T47D (cell line): ENCODE data around the gene GLB1L3.
"Not testable (repeated sequence)": the region's sequence is repeated elsewhere in the genome, so short reads cannot be mapped to it uniquely, and the experiment has no call there.

Experiments used
- DNase-seq, 2 experiments: peaks; one replicate each; pipeline versions ENCODE4 v3.0.0 to v3.0.0-alpha.2; 2011 to 2012; ENCODE audit warnings: low read depth in 1 of 2, low spot score in 1 of 2
- JUND ChIP-seq: IDR thresholded peaks from 2 replicates; pipeline ENCODE4 v1.6.1; 2012; ENCODE audit warnings: low read depth
- in situ Hi-C: cut with HindIII; loops from 2 replicates; pipeline ENCODE4 v1.10.0; 2016; ENCODE audit warnings: low sequenced_read_pairs, low pct_unique_long_range_greater_than_20kb

GLB1L3 gene

DNA sequence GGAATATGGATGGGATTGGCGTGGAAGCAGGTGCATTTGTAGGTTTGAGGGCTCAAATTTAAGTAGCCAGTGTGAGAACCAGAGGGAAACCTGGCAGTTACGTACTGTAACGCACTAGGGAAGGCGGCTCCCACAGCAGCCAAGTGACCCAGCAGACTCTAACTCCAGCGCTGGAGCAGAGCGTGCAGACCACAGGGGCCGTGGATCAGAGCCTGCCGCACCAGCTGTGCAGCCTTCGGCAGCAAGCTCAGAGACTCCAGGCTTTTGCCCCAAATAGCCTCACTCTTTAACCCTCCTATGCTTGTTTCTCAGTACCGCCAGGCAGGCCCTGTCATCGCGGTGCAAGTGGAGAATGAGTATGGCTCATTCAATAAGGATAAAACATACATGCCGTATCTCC is 12.3 kb downstream of the GLB1L3 start:
- TF ChIP-seq JUND = no peak
- in situ Hi-C loops = no loop called here
- no peak for DNase-seq

- TF ChIP-seq JUND = no peak
- DNase-seq = no peak
- in situ Hi-C loops = no loop called here
These were observed 13.0 kb downstream of the GLB1L3 start for GRCh38 chr11:134289167-134289566.

DNA sequence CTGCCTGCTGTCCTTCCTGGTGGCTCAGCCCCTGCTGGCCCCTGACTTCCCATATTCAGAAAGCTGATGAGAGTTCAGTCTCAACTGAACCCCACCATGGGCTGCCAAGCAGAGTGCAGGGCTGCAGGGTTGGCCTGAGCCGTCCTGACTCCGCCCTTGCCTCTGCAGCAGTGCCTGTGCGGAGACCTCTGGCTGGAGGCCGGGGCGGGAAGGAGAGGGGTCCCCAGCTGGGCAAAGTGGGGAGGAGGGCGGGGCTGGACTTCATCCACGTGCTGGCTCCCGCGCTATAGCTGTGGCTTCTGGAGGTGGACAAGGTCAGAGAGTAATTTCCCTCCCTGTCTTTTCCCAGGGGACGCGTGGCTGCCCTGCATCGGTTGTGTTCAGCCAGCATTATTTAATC is 13.6 kb downstream of the GLB1L3 start:
- TF ChIP-seq JUND = no peak
- in situ Hi-C loops = no loop called here
- no peak for DNase-seq

DNA sequence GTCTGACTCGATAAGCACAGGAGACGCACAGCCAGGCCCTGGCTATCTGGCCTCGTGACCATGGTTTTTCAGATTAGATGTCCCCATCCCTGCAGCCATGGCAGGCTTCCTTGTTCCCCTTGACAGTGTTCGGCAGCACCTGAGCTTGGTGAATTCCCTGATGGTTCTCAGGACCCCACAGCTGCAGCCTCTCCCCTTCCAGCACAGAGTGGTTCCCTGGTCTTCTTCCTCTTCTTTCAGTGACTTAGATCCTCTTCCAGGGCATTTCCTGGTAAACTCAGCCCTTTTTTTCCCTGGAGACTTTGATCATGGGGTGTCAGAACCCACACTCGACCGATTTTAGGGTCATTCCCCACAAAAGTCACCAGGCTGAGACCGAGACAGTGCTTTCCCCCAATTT is 14.5 kb downstream of the GLB1L3 start:
- TF ChIP-seq JUND = no peak
- in situ Hi-C loops = no loop called here
- no peak for DNase-seq

- in situ Hi-C loops = no loop called here
- no peak for DNase-seq
- TF ChIP-seq JUND = no peak
These were observed 15.0 kb downstream of the GLB1L3 start for GRCh38 chr11:134291196-134291595.

DNA sequence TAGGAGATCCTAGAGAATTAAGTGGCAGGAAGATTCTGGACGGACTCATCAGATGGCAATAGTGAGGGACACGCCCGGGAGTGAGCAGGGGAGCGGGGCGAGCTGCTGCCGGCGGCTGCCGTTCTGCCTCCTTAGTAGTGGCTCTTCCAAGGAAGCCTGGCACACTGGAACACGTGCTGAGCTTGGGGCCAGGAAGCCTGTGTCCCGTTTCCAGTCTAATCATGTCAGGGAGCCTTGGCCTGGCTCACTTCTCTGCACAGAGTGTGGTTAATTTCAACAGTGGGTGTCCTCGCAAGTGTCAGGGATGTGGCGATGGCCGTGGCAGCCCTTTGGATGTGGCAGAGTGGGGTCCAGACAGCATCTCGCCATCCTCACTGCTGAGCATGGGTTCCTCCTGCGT is 16.5 kb downstream of the GLB1L3 start:
- in situ Hi-C loops = no loop called here
- DNase-seq = no peak
- TF ChIP-seq JUND = no peak

DNA sequence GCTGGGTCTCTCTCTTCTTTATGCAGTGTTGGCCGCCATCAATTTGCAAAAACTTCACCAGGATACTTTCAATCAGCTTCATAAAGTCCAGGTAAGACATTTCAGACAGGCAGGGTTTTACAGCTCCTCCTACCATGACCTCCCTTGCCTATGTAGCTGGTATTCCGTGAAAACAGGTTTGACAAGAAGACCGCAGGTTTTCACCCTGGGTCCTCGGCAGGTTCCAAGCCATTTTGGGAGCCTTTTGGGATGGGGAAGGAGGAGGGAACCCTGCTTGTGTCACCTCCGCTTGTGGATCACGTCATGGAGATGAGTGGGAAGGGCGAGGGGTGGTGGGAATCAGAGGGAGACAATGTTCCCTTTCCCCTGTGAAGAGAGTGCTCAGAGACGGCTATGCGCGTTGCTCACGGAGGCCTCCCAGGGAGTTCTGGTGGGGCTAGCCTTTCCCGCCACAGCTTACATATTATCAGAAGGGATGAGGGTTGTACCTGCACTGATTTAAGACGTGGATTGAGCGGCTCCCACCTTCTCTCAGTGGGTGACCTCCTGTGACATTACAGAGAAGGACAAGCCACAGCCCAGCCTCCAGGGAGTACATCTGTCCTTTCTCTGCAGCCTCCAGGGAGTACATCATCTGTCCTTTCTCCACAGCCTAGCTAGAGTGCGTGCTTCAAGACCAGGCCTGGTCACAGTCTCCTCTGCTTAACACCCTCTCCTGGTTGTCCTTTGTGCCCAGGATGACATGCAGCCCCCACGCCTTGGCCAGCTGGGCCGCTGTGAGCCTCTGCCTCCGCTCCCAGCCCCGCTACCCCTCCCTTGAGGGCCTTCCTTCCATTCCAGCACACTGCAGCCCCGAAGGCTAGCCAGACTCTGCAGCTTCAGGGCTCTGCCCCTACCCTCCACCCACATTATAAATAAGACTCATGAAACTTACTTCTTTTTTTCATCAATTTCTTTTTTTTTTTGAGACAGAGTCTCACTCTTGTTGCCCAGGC is 17.2 kb downstream of the GLB1L3 start:
- no peak for TF ChIP-seq JUND
- peak; percentile 65 to 87 for DNase-seq
- in situ Hi-C loops = no loop called here

- no peak for DNase-seq
- in situ Hi-C loops = no loop called here
- no peak for TF ChIP-seq JUND
These were observed 18.5 kb downstream of the GLB1L3 start for GRCh38 chr11:134294664-134295063.

GRCh38 chr11:134312223-134312622 is 36.0 kb downstream of the GLB1L3 start:
- DNase-seq = no peak
- no peak for TF ChIP-seq JUND
- in situ Hi-C loops = no loop called here

DNA sequence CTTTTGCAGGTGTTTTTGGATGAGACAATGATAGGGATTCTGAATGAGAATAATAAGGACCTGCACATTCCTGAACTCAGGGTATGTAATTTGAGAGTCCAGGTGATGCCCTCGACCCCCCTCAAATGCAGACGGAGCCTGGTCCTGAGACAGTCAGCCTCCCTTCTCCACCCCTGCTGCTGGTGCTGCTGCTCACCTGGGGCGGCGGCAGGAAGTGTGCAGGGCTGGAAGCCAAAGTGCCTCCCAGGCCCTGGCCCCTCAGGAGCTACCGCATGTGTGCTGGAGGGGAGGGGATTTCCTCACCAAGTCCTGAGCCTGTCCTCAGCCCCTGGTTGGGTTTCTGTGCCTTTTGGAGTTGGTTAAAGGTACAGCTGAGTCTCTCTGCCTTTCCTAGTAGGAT is 36.6 kb downstream of the GLB1L3 start:
- in situ Hi-C loops = no loop called here
- no peak for DNase-seq
- no peak for TF ChIP-seq JUND

DNA sequence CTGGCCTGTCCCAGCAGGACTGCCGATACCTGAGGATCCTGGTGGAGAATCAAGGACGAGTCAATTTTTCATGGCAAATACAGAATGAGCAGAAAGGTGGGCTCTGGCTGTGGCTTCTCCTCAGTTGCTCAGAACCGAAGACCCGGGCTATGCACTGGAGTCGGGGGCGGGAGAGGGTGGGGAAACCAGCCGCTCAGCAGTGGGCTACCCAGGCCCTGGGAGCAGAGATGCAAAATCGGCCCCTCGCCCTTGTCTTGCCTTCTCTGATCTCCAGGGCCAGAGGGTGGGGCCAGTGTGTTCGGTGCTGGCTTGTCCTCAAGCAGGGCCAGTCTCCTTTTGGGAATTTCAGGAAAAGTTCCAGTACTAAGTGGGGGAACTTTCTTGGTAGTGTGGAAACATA is 37.2 kb downstream of the GLB1L3 start:
- TF ChIP-seq JUND = no peak
- in situ Hi-C loops = no loop called here
- DNase-seq = no peak

GRCh38 chr11:134313821-134314607 is 37.8 kb downstream of the GLB1L3 start:
- no peak for TF ChIP-seq JUND
- in situ Hi-C loops = no loop called here
- DNase-seq = no peak

GRCh38 chr11:134317103-134317502 is 40.9 kb downstream of the GLB1L3 start:
- in situ Hi-C loops = no loop called here
- TF ChIP-seq JUND = no peak
- no peak for DNase-seq

- DNase-seq, in situ Hi-C loops: not testable (repeated sequence)
These were observed 45.2 kb downstream of the GLB1L3 start for GRCh38 chr11:134321373-134321772.
